WTC11 (cell line): ENCODE results near the gene NSG2. TPM values are rescaled to one million over a fixed set of nuclear protein-coding genes. Genes with fewer than 3 reads are reported as not detected.

Source experiments
- ATAC-seq: fragments of 200-7000 bp; cut with Tn5 transposase; 2 replicates; pipeline ENCODE4 v1.10.0; 2021; ENCODE audit warnings: mild to moderate bottlenecking, moderate library complexity
- CTCF ChIA-PET: fragments of 300-600 bp; sonication (Branson Sonifier 250); formaldehyde crosslinking; loops from one replicate; lab custom pipeline; 2021; ENCODE audit warnings: antibody characterized with exemption; lab: Charles Lee
- POLR2A ChIA-PET: fragments of 350-600 bp; sonication (Branson Sonifier 250); formaldehyde crosslinking; loops from one replicate; lab custom pipeline; 2021; ENCODE audit warnings: antibody characterized with exemption; lab: Charles Lee
- DNase-seq: peaks from one replicate; pipeline ENCODE4 v3.0.0; 2021; ENCODE audit warnings: low spot score
- H3K27ac Mint-ChIP-seq: 2 replicates; pipeline ENCODE4 v1.8.0; 2021; ENCODE audit warnings: mixed read lengths
- H3K27me3 Mint-ChIP-seq: 2 replicates; pipeline ENCODE4 v1.8.0; 2021; ENCODE audit warnings: low read depth, mild to moderate bottlenecking, moderate library complexity, mixed read lengths
- H3K36me3 Mint-ChIP-seq: 2 replicates; pipeline ENCODE4 v1.8.0; 2021; ENCODE audit warnings: mixed read lengths
- H3K4me1 Mint-ChIP-seq: 2 replicates; pipeline ENCODE4 v1.8.0; 2022; ENCODE audit warnings: mixed read lengths
- H3K4me3 Mint-ChIP-seq: 2 replicates; pipeline ENCODE4 v1.8.0; 2021; ENCODE audit warnings: mild to moderate bottlenecking, moderate library complexity, mixed read lengths
- H3K9me3 Mint-ChIP-seq: 2 replicates; pipeline ENCODE4 v1.8.0; 2021; ENCODE audit warnings: mixed read lengths
- ATF3 ChIP-seq: sonication (generic); formaldehyde crosslinking; conservative IDR thresholded peaks from 2 replicates; pipeline ENCODE4 v1.8.1; 2022; ENCODE audit warnings: mild to moderate bottlenecking, missing genetic modification reagents
- CDX4 ChIP-seq: fragments of 250-450 bp; sonication (Bioruptor Pico); IDR thresholded peaks from 2 replicates; pipeline ENCODE4 v1.9.0; 2021; ENCODE audit warnings: moderate library complexity, mild to moderate bottlenecking, inconsistent platforms, borderline replicate concordance
- E2F5 ChIP-seq: sonication (generic); formaldehyde crosslinking; IDR thresholded peaks from 2 replicates; pipeline ENCODE4 v1.8.1; 2022; ENCODE audit warnings: mild to moderate bottlenecking, moderate library complexity, missing genetic modification reagents
- EMX1 ChIP-seq: fragments of 250-450 bp; sonication (Bioruptor Pico); IDR thresholded peaks from 2 replicates; pipeline ENCODE4 v1.8.0; 2021; ENCODE audit warnings: mild to moderate bottlenecking
- HMGXB4 ChIP-seq: sonication (generic); formaldehyde crosslinking; IDR thresholded peaks from 2 replicates; pipeline ENCODE4 v1.8.1; 2023; ENCODE audit warnings: mild to moderate bottlenecking, moderate library complexity, missing genetic modification reagents
- IRF1 ChIP-seq: sonication (generic); formaldehyde crosslinking; IDR thresholded peaks from 2 replicates; pipeline ENCODE4 v1.8.0; 2023; ENCODE audit warnings: missing genetic modification reagents
- KAT7 ChIP-seq: sonication (generic); formaldehyde crosslinking; IDR thresholded peaks from 2 replicates; pipeline ENCODE4 v1.8.1; 2023; ENCODE audit warnings: missing genetic modification reagents, mild to moderate bottlenecking, borderline replicate concordance
- NR2C2 ChIP-seq: sonication (generic); formaldehyde crosslinking; IDR thresholded peaks from 2 replicates; pipeline ENCODE4 v1.8.0; 2022; ENCODE audit warnings: mild to moderate bottlenecking, missing genetic modification reagents
- PRDM15 ChIP-seq: sonication (generic); formaldehyde crosslinking; IDR thresholded peaks from 2 replicates; pipeline ENCODE4 v1.8.0; 2022; ENCODE audit warnings: missing genetic modification reagents
- SMAD4 ChIP-seq: sonication (generic); formaldehyde crosslinking; IDR thresholded peaks from 2 replicates; pipeline ENCODE4 v1.8.0; 2022; ENCODE audit warnings: mild to moderate bottlenecking, missing genetic modification reagents
- TEAD1 ChIP-seq: sonication (generic); formaldehyde crosslinking; IDR thresholded peaks from 2 replicates; pipeline ENCODE4 v1.8.0; 2022; ENCODE audit warnings: mild to moderate bottlenecking, missing genetic modification reagents
- TEAD4 ChIP-seq: sonication (generic); formaldehyde crosslinking; IDR thresholded peaks from 2 replicates; pipeline ENCODE4 v1.8.0; 2022; ENCODE audit warnings: mild to moderate bottlenecking, missing genetic modification reagents
- USF2 ChIP-seq: sonication (generic); formaldehyde crosslinking; IDR thresholded peaks from 2 replicates; pipeline ENCODE4 v1.8.1; 2023; ENCODE audit warnings: mild to moderate bottlenecking, missing genetic modification reagents, moderate library complexity
- ZNF317 ChIP-seq: sonication (generic); formaldehyde crosslinking; IDR thresholded peaks from 2 replicates; pipeline ENCODE4 v1.8.1; 2023; ENCODE audit warnings: low read depth, mild to moderate bottlenecking, moderate library complexity, missing genetic modification reagents, borderline replicate concordance
- ZNF423 ChIP-seq: fragments of 250-450 bp; sonication (Bioruptor Pico); IDR thresholded peaks from 2 replicates; pipeline ENCODE4 v2.1.2; 2022; ENCODE audit warnings: mild to moderate bottlenecking, moderate library complexity
- ZNF425 ChIP-seq: fragments of 250-450 bp; sonication (Bioruptor Pico); conservative IDR thresholded peaks from 2 replicates; pipeline ENCODE4 v1.9.0; 2021; ENCODE audit warnings: mild to moderate bottlenecking
- total RNA-seq: library from RNA; stranded (reverse); gene quantifications from 3 replicates; pipeline ENCODE4 v1.2.3, GENCODE V29; 2021

NSG2 gene
- total RNA-seq, 1 experiment from 2014 or later: not detected

- no peak for TF ChIP-seq USF2
- TF ChIP-seq KAT7: no peak
Observed at GRCh38 chr5:174151599-174152181, 106.2 kb downstream of the NSG2 start (continued).

- ATAC-seq (no peak), DNase-seq (no peak)
- Mint-ChIP-seq H3K9me3 (peaks cover 26% of the 10 kb centered on the region), H3K4me3 (no peak overlapping the region), H3K27ac (no peak overlapping the region), H3K36me3 (peaks cover 5% of the 10 kb centered on the region), H3K27me3 (peaks cover 9% of the 10 kb centered on the region), H3K4me1 (peaks cover 4% of the 10 kb centered on the region; the same call in 1 of the 2 replicates)
- ChIA-PET POLR2A (interaction anchor here (0.7 kb wide), 1 partner anchor 13 kb away, joined by 4 read pairs; no protein-coding TSS in a partner anchor), CTCF (no interaction called here)
- no peak for TF ChIP-seq TEAD1
- TF ChIP-seq TEAD4 (CRISPR knock-in tag): no peak
- no peak for TF ChIP-seq ZNF425
- TF ChIP-seq ZNF423: no peak
- TF ChIP-seq NR2C2 (CRISPR knock-in tag): no peak
Observed at GRCh38 chr5:174154559-174154958, 109.1 kb downstream of the NSG2 start.

- CTCF ChIA-PET: interaction anchor here (1.6 to 1.8 kb wide), 2 partner anchors 110 to 162 kb away, joined by 6 to 7 read pairs; partner anchors contain the start of gene NSG2
- DNase-seq (no peak), ATAC-seq (no peak)
- TF ChIP-seq EMX1 (no peak), ATF3 (CRISPR knock-in tag) (no peak)
- Mint-ChIP-seq H3K36me3 (peaks cover 5% of the 10 kb centered on the region), H3K4me3 (no peak overlapping the region), H3K4me1 (peaks cover 4% of the 10 kb centered on the region; the same call in 1 of the 2 replicates), H3K9me3 (peaks cover 26% of the 10 kb centered on the region), H3K27ac (no peak overlapping the region), H3K27me3 (peaks cover 14% of the 10 kb centered on the region)
- POLR2A ChIA-PET: no interaction called here
Observed at GRCh38 chr5:174155281-174155680, 109.8 kb downstream of the NSG2 start.

GRCh38 chr5:174155706-174156105, 110.2 kb downstream of the NSG2 start:
- Mint-ChIP-seq H3K4me3 (no peak overlapping the region), H3K27me3 (peaks cover 19% of the 10 kb centered on the region), H3K9me3 (peaks cover 26% of the 10 kb centered on the region), H3K36me3 (peaks cover 5% of the 10 kb centered on the region), H3K4me1 (peaks cover 4% of the 10 kb centered on the region; the same call in 1 of the 2 replicates), H3K27ac (no peak overlapping the region)
- TF ChIP-seq HMGXB4 (CRISPR knock-in tag): no peak
- TF ChIP-seq CDX4 (CRISPR knock-in tag): no peak
- no peak for TF ChIP-seq ZNF317
- no peak for TF ChIP-seq PRDM15 (CRISPR knock-in tag)
- no peak for TF ChIP-seq IRF1 (CRISPR knock-in tag)
- no peak for TF ChIP-seq E2F5 (CRISPR knock-in tag)
- TF ChIP-seq SMAD4: no peak
- no peak for TF ChIP-seq ATF3 (CRISPR knock-in tag)
- no peak for TF ChIP-seq KAT7
- CTCF ChIA-PET: interaction anchor here (1.6 to 1.8 kb wide), 2 partner anchors 110 to 161 kb away, joined by 6 to 7 read pairs; partner anchors contain the start of gene NSG2
- ATAC-seq (no peak), DNase-seq (no peak)
- POLR2A ChIA-PET: no interaction called here
